ENCODE data around the gene UBE2L6.

UBE2L6 gene
- 35.9 to 105 (median 57.5) reads per million in 3 experiments for total RNA-seq

GRCh38 chr11:57567515-57568329, at the start of gene UBE2L6:
TSS of gene UBE2L6 (minus strand) at chr11:57567672. CDS start at chr11:57567611, 61 bp downstream.
- DNase-seq, result peak; percentile 61

- DNase-seq, result no peak
Observed at GRCh38 chr11:57616595-57616994, 49.1 kb upstream of the UBE2L6 start.

GRCh38 chr11:57615308-57615707, 47.8 kb upstream of the UBE2L6 start:
- no peak for DNase-seq

- DNase-seq, result no peak
Observed at GRCh38 chr11:57614234-57614772, 46.8 kb upstream of the UBE2L6 start.

GRCh38 chr11:57610170-57610569, 42.7 kb upstream of the UBE2L6 start:
- no peak for DNase-seq

- no peak for DNase-seq
Observed at GRCh38 chr11:57605028-57605420, 37.6 kb upstream of the UBE2L6 start.

- no peak for DNase-seq
Observed at GRCh38 chr11:57604296-57605027, 37.0 kb upstream of the UBE2L6 start.

- DNase-seq, result no peak
Observed at GRCh38 chr11:57601297-57601696, 33.8 kb upstream of the UBE2L6 start.

- no peak for DNase-seq
Observed at GRCh38 chr11:57599381-57599780, 31.9 kb upstream of the UBE2L6 start.

- no peak for DNase-seq
Observed at GRCh38 chr11:57598831-57599155, 31.3 kb upstream of the UBE2L6 start.

GRCh38 chr11:57597916-57598830, 30.7 kb upstream of the UBE2L6 start:
- DNase-seq, result no peak

GRCh38 chr11:57597461-57597915, 30.0 kb upstream of the UBE2L6 start, which contains the start of gene SERPING1:
TSS of gene SERPING1 (plus strand) at chr11:57597685. CDS start at chr11:57598271, 586 bp downstream.
- DNase-seq, result no peak

- no peak for DNase-seq
Observed at GRCh38 chr11:57596266-57596885, 28.9 kb upstream of the UBE2L6 start.

GRCh38 chr11:57588046-57588710, 20.7 kb upstream of the UBE2L6 start:
- no peak for DNase-seq

- DNase-seq, result no peak
Observed at GRCh38 chr11:57586711-57587245, 19.3 kb upstream of the UBE2L6 start.

GRCh38 chr11:57585301-57585700, 17.8 kb upstream of the UBE2L6 start:
- DNase-seq, result no peak

GRCh38 chr11:57584341-57584740, 16.9 kb upstream of the UBE2L6 start:
- DNase-seq, result no peak

- no peak for DNase-seq
Observed at GRCh38 chr11:57574061-57574460, 6.6 kb upstream of the UBE2L6 start.

GRCh38 chr11:57571606-57572005, 4.1 kb upstream of the UBE2L6 start:
- no peak for DNase-seq

- DNase-seq, result peak; percentile 84
Observed at GRCh38 chr11:57568330-57568766, 876 bp upstream of the UBE2L6 start.

GRCh38 chr11:57566905-57567514, 462 bp downstream of the UBE2L6 start:
- peak; percentile 44 for DNase-seq
